Epithelial cell of proximal tubule (primary cell): ENCODE measurements around the gene SNX11. TPM values are rescaled to one million over a fixed set of nuclear protein-coding genes. Genes with fewer than 3 reads are reported as not detected.

Source experiments
- DNase-seq: peaks from one replicate; pipeline ENCODE4 v3.0.0-alpha.2; 2011; ENCODE audit warnings: low read depth
- H3K4me3 ChIP-seq: 2 replicates; pipeline ENCODE4 v1.5.1; 2011; ENCODE audit warnings: low read depth, mild to moderate bottlenecking, low read length
- total RNA-seq: library from RNA; depleted of rRNA; stranded (reverse); fragments of >200 nt; gene quantifications from 2 replicates; pipeline ENCODE4 v1.2.3, GENCODE V29; 2015
- TF ChIP-seq, protein P1 (sequence below): conservative IDR thresholded peaks from 2 replicates; pipeline ENCODE4 v1.5.1; 2012; ENCODE audit warnings: low read depth, mild to moderate bottlenecking, low read length

Gene SNX11
- total RNA-seq, 1 donor from 2014 or later, result 11.6 TPM

GRCh38 chr17:48125829-48126531 lies 18.4 kb downstream of the SNX11 start:
- no peak overlapping the region for H3K4me3 ChIP-seq
- no peak for DNase-seq
- TF ChIP-seq, protein P1, sequence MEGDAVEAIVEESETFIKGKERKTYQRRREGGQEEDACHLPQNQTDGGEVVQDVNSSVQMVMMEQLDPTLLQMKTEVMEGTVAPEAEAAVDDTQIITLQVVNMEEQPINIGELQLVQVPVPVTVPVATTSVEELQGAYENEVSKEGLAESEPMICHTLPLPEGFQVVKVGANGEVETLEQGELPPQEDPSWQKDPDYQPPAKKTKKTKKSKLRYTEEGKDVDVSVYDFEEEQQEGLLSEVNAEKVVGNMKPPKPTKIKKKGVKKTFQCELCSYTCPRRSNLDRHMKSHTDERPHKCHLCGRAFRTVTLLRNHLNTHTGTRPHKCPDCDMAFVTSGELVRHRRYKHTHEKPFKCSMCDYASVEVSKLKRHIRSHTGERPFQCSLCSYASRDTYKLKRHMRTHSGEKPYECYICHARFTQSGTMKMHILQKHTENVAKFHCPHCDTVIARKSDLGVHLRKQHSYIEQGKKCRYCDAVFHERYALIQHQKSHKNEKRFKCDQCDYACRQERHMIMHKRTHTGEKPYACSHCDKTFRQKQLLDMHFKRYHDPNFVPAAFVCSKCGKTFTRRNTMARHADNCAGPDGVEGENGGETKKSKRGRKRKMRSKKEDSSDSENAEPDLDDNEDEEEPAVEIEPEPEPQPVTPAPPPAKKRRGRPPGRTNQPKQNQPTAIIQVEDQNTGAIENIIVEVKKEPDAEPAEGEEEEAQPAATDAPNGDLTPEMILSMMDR, result no peak

- no peak overlapping the region for H3K4me3 ChIP-seq
- no peak for DNase-seq
- TF ChIP-seq, protein P1, result no peak
Observed at GRCh38 chr17:48126532-48126850, 18.9 kb downstream of the SNX11 start.

DNA sequence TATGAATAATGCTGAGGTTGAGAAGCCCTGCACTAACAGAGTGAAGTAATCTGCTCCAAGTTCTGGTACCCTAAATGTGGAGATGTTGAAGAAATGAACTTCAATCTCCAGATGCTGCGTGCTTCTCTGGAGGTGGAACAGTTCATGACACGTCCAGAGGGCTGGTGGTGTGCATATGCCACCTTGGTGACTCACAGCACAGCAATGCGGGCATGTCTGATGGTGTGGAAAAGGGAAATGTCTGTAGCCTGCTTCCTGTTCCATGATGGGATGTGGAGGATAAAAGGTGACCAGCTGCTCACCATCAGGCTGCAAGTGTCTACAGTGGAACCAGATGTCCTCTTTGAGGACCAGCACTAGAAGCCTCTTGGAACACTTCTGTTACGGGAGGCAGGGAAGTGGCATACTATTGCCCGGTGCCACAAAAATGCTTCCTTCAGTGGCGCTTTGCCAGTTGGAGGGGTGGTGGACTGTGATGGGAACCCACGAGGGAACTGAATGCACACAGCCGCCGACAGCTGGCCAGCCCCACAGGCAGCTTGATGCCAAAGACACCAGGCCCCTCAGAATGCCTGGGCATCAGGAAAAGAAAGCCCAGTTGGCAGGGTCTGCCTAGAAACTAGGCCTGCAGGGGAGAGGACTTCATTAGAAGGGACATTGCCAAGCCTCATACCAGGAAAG lies 19.9 kb downstream of the SNX11 start:
- peak; percentile 51 for DNase-seq
- TF ChIP-seq, protein P1, result no peak
- no peak overlapping the region for H3K4me3 ChIP-seq

GRCh38 chr17:48128400-48128799 lies 20.8 kb downstream of the SNX11 start:
- no peak overlapping the region for H3K4me3 ChIP-seq
- TF ChIP-seq, protein P1, result no peak
- DNase-seq, result no peak

DNA sequence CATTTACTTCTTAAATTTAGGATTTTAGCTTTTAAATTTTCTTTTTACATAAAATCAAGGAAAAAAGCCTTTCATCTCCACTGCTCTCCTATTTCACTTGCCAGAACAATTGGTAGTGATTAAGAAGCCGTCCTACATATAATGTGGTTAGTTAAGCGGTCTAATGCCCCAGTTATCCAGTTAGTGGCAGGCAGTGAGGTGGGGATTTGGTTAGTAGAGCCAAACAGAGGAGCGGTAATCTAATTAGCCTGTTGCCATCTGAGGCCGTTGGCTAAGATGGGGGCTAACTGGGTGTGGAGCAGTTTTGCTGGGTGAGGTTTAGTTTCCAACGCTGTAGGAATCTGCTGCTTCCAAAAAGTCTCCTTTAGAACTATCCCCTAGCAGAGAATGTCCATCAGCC lies 22.4 kb downstream of the SNX11 start:
- TF ChIP-seq, protein P1, result no peak
- H3K4me3 ChIP-seq, result no peak overlapping the region
- no peak for DNase-seq

GRCh38 chr17:48131216-48131824 lies 23.8 kb downstream of the SNX11 start:
- H3K4me3 ChIP-seq, result no peak overlapping the region
- TF ChIP-seq, protein P1, result peak; percentile 95
- no peak for DNase-seq

DNA sequence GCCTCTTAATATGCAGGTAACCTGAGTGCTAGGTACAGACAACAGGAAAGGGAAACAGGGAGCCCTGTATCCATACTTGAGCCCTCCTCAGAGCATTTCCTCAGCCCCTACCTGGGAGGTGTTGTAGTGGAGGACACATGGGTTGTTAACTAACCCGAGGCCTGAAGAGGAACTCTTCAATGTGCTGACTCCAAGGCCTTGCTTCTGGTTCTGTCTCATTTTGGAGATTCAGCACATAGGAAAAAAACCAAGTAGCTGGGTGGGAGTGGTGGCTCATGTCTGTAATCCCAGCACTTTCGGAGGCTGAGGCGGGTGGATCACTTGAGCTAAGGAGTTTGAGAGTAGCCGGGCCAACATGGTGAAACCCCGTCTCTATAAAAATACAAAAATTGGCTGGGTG lies 24.8 kb downstream of the SNX11 start:
- H3K4me3 ChIP-seq, result no peak overlapping the region
- TF ChIP-seq, protein P1, result no peak
- no peak for DNase-seq
